ENCODE results near the gene FAM156A. TPM values are rescaled to one million over a fixed set of nuclear protein-coding genes. Genes with fewer than 3 reads are reported as not detected.
"Not testable (repeated sequence)": the region's sequence is repeated elsewhere in the genome, so short reads cannot be mapped to it uniquely, and the experiment has no call there.

Gene FAM156A
- polyA plus RNA-seq, 1 of the 3 experiments (the other 2 are of a cell fraction) = 47.2 TPM

- H3K36me3 ChIP-seq (replicated peaks in 1 of 2; ENCODE audit: control insufficient read depth in 1 of 2, insufficient read depth in 2 of 2, low read length in 1 of 2); H3K4me1 ChIP-seq (ENCODE audit: control insufficient read depth in 1 of 2, insufficient read depth in 2 of 2, low read depth in 1 of 2, low read length in 1 of 2); H3K27ac ChIP-seq (ENCODE audit: low read depth in 2 of 2, low read length in 1 of 2); H3K4me3 ChIP-seq (ENCODE audit: low read depth in 2 of 2, low read length in 1 of 2); DNase-seq; H4K20me1 ChIP-seq (ENCODE audit: insufficient read depth); H3F3A ChIP-seq (replicated peaks; ENCODE audit: insufficient read depth); H2AFZ ChIP-seq (ENCODE audit: low read depth); H3K4me2 ChIP-seq; CTCF ChIA-PET; H3K9me2 ChIP-seq; H3K9ac ChIP-seq; H3K79me2 ChIP-seq (ENCODE audit: insufficient read depth); H3K9me3 ChIP-seq; POLR2A ChIA-PET; H3K27me3 ChIP-seq (ENCODE audit: insufficient read depth): not testable (repeated sequence)
- WGBS (ENCODE audit: low lambda C conversion rate) = no CpG with 5 or more reads among the region's 17 CpGs
These were observed 10.1 kb downstream of the FAM156A start for GRCh38 chrX:52948265-52948664.

GRCh38 chrX:52947501-52947900, 10.8 kb downstream of the FAM156A start:
- H3K4me1 ChIP-seq (ENCODE audit: control insufficient read depth in 1 of 2, insufficient read depth in 2 of 2, low read depth in 1 of 2, low read length in 1 of 2); H3K4me2 ChIP-seq; DNase-seq; POLR2A ChIA-PET; H3K9ac ChIP-seq; H3K9me3 ChIP-seq; H3K36me3 ChIP-seq (replicated peaks in 1 of 2; ENCODE audit: control insufficient read depth in 1 of 2, insufficient read depth in 2 of 2, low read length in 1 of 2); H3K9me2 ChIP-seq; H3K27me3 ChIP-seq (ENCODE audit: insufficient read depth); CTCF ChIA-PET; H4K20me1 ChIP-seq (ENCODE audit: insufficient read depth); H3K27ac ChIP-seq (ENCODE audit: low read depth in 2 of 2, low read length in 1 of 2); H3K4me3 ChIP-seq (ENCODE audit: low read depth in 2 of 2, low read length in 1 of 2); H3K79me2 ChIP-seq (ENCODE audit: insufficient read depth); H3F3A ChIP-seq (replicated peaks; ENCODE audit: insufficient read depth); H2AFZ ChIP-seq (ENCODE audit: low read depth): not testable (repeated sequence)
- no CpG with 5 or more reads among the region's 16 CpGs for WGBS (ENCODE audit: low lambda C conversion rate)

GRCh38 chrX:52945838-52946494, 12.4 kb downstream of the FAM156A start:
- H3K9ac ChIP-seq; H3F3A ChIP-seq (replicated peaks; ENCODE audit: insufficient read depth); H3K9me3 ChIP-seq; H3K4me3 ChIP-seq (ENCODE audit: low read depth in 2 of 2, low read length in 1 of 2); H3K4me2 ChIP-seq; H4K20me1 ChIP-seq (ENCODE audit: insufficient read depth); H3K27me3 ChIP-seq (ENCODE audit: insufficient read depth); H2AFZ ChIP-seq (ENCODE audit: low read depth); DNase-seq; H3K79me2 ChIP-seq (ENCODE audit: insufficient read depth); CTCF ChIA-PET; H3K9me2 ChIP-seq; POLR2A ChIA-PET; H3K36me3 ChIP-seq (replicated peaks in 1 of 2; ENCODE audit: control insufficient read depth in 1 of 2, insufficient read depth in 2 of 2, low read length in 1 of 2); H3K27ac ChIP-seq (ENCODE audit: low read depth in 2 of 2, low read length in 1 of 2); H3K4me1 ChIP-seq (ENCODE audit: control insufficient read depth in 1 of 2, insufficient read depth in 2 of 2, low read depth in 1 of 2, low read length in 1 of 2): not testable (repeated sequence)
- no CpG with 5 or more reads among the region's 14 CpGs for WGBS (ENCODE audit: low lambda C conversion rate)

DNA sequence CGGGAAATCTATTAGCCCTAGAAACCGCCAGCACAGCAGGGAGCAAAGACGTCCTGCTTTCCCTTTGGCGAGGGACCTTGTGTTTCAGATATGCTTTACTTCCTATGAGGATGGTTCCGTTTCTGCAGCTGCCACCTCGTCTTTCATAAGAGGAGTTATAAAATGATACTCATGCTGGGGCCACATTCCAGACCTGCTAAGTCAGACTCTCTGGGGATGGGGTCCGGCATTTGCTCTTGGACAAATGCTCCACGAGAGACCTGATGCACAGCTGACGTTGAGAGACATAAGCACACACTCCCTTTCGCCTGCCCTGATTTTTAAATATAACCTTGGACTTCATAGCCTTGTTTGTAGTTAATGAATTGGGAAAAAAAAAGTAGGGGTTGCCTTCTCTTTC, 16.6 kb downstream of the FAM156A start:
- H3K9ac ChIP-seq; H3K27ac ChIP-seq (ENCODE audit: low read depth in 2 of 2, low read length in 1 of 2); H3K9me3 ChIP-seq; DNase-seq; H4K20me1 ChIP-seq (ENCODE audit: insufficient read depth); H3F3A ChIP-seq (replicated peaks; ENCODE audit: insufficient read depth); H3K4me2 ChIP-seq; H3K36me3 ChIP-seq (replicated peaks in 1 of 2; ENCODE audit: control insufficient read depth in 1 of 2, insufficient read depth in 2 of 2, low read length in 1 of 2); H3K9me2 ChIP-seq; H3K79me2 ChIP-seq (ENCODE audit: insufficient read depth); H3K4me3 ChIP-seq (ENCODE audit: low read depth in 2 of 2, low read length in 1 of 2); CTCF ChIA-PET; H3K27me3 ChIP-seq (ENCODE audit: insufficient read depth); H3K4me1 ChIP-seq (ENCODE audit: control insufficient read depth in 1 of 2, insufficient read depth in 2 of 2, low read depth in 1 of 2, low read length in 1 of 2); POLR2A ChIA-PET; H2AFZ ChIP-seq (ENCODE audit: low read depth): not testable (repeated sequence)
- WGBS (ENCODE audit: low lambda C conversion rate) = no CpG with 5 or more reads among the region's 10 CpGs

DNA sequence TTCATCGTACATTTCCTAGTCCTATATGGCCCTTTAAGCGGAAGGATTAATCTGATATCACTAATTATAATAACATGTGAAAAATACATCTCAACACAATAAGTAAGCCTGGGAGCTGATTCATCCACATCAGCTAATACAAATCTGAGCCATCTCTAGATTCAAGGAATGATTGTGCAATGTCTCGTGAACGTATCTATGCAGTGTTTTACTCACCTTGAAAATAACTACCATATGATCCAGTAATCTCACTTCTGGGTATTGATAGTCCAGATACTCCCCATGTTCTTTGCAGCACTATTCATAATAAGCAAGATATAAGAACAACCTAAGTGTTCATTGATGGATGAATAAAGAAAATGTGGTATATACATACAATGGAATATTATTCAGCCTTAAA, 17.6 kb downstream of the FAM156A start:
- CTCF ChIA-PET, DNase-seq, POLR2A ChIA-PET: not testable (repeated sequence)

GRCh38 chrX:52935470-52935784, 22.9 kb downstream of the FAM156A start:
- Histone ChIP-seq H3K9ac (peak overlapping the region; percentile 91), H2AFZ (ENCODE audit: low read depth) (peak overlapping the region; percentile 96), H3K27ac (ENCODE audit: low read depth in 2 of 2, low read length in 1 of 2) (peak overlapping the region; percentile 98 to 99), H3K4me2 (peak overlapping the region; percentile 90), H3K4me3 (ENCODE audit: low read depth in 2 of 2, low read length in 1 of 2) (peak overlapping the region; percentile 88 to 95)
- H3K9me2 ChIP-seq; H4K20me1 ChIP-seq (ENCODE audit: insufficient read depth); POLR2A ChIA-PET; DNase-seq; H3K79me2 ChIP-seq (ENCODE audit: insufficient read depth); H3K27me3 ChIP-seq (ENCODE audit: insufficient read depth); H3F3A ChIP-seq (replicated peaks; ENCODE audit: insufficient read depth); H3K9me3 ChIP-seq; H3K36me3 ChIP-seq (replicated peaks in 1 of 2; ENCODE audit: control insufficient read depth in 1 of 2, insufficient read depth in 2 of 2, low read length in 1 of 2); H3K4me1 ChIP-seq (ENCODE audit: control insufficient read depth in 1 of 2, insufficient read depth in 2 of 2, low read depth in 1 of 2, low read length in 1 of 2): not testable (repeated sequence)
- WGBS (ENCODE audit: low lambda C conversion rate) = 11% methylated on average over 10 of the region's 10 CpGs
- CTCF ChIA-PET = interaction anchor here (0.6 kb wide), 1 partner anchor 12 kb away, joined by 3 read pairs; no protein-coding TSS in a partner anchor

More for the DNA sequence above, 17.6 kb downstream of the FAM156A start:
- not testable (repeated sequence) for H3K9ac ChIP-seq; H3K4me3 ChIP-seq (ENCODE audit: low read depth in 2 of 2, low read length in 1 of 2); H3K9me3 ChIP-seq; H3K27ac ChIP-seq (ENCODE audit: low read depth in 2 of 2, low read length in 1 of 2); H3F3A ChIP-seq (replicated peaks; ENCODE audit: insufficient read depth); H3K27me3 ChIP-seq (ENCODE audit: insufficient read depth); H3K4me2 ChIP-seq; H2AFZ ChIP-seq (ENCODE audit: low read depth); H4K20me1 ChIP-seq (ENCODE audit: insufficient read depth); H3K9me2 ChIP-seq; H3K79me2 ChIP-seq (ENCODE audit: insufficient read depth); H3K36me3 ChIP-seq (replicated peaks in 1 of 2; ENCODE audit: control insufficient read depth in 1 of 2, insufficient read depth in 2 of 2, low read length in 1 of 2); H3K4me1 ChIP-seq (ENCODE audit: control insufficient read depth in 1 of 2, insufficient read depth in 2 of 2, low read depth in 1 of 2, low read length in 1 of 2)
- no CpG with 5 or more reads among the region's 4 CpGs for WGBS (ENCODE audit: low lambda C conversion rate)

Data from SK-N-SH (cell line).